ENCODE results near the gene VTN.

Gene VTN

GRCh38 chr17:28386391-28386790, 16.3 kb upstream of the VTN start:
- H3K27me3 ChIP-seq (ENCODE audit: low read length) = no peaks in the 10 kb centered on the region
- no peaks in the 10 kb centered on the region for H4K20me1 ChIP-seq (ENCODE audit: low read depth, low read length)
- no peak for TF ChIP-seq EZH2phosphoT487 (conservative IDR thresholded peaks at IDR 0.05; ENCODE audit: low read length)
- TF ChIP-seq, protein P1, sequence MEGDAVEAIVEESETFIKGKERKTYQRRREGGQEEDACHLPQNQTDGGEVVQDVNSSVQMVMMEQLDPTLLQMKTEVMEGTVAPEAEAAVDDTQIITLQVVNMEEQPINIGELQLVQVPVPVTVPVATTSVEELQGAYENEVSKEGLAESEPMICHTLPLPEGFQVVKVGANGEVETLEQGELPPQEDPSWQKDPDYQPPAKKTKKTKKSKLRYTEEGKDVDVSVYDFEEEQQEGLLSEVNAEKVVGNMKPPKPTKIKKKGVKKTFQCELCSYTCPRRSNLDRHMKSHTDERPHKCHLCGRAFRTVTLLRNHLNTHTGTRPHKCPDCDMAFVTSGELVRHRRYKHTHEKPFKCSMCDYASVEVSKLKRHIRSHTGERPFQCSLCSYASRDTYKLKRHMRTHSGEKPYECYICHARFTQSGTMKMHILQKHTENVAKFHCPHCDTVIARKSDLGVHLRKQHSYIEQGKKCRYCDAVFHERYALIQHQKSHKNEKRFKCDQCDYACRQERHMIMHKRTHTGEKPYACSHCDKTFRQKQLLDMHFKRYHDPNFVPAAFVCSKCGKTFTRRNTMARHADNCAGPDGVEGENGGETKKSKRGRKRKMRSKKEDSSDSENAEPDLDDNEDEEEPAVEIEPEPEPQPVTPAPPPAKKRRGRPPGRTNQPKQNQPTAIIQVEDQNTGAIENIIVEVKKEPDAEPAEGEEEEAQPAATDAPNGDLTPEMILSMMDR (IDR thresholded peaks at IDR 0.05; ENCODE audit: insufficient read depth, low read length, poor library complexity, severe bottlenecking) = no peak
- H3K4me2 ChIP-seq (ENCODE audit: low read depth, low read length, poor library complexity, severe bottlenecking) = no peak overlapping the region
- no peak overlapping the region for H3K27ac ChIP-seq (ENCODE audit: low read depth, low read length)
- no peaks in the 10 kb centered on the region for H3K9me2 ChIP-seq (replicated peaks; ENCODE audit: insufficient read depth, low read length)
- no peaks in the 10 kb centered on the region for H3K9me3 ChIP-seq (ENCODE audit: insufficient read depth, low read length)
- no peak overlapping the region for H2AFZ ChIP-seq (ENCODE audit: low read depth, low read length, severe bottlenecking)
- H3K79me2 ChIP-seq (ENCODE audit: insufficient read depth, low read length) = no peaks in the 10 kb centered on the region
- H3K4me3 ChIP-seq (ENCODE audit: insufficient read depth, low read length, poor library complexity, severe bottlenecking) = no peak overlapping the region
- H3K36me3 ChIP-seq (ENCODE audit: low read length) = no peaks in the 10 kb centered on the region
- no peak overlapping the region for H3K9ac ChIP-seq (ENCODE audit: low read length)
- H3F3A ChIP-seq (ENCODE audit: insufficient read depth) = no peaks in the 10 kb centered on the region

DNA sequence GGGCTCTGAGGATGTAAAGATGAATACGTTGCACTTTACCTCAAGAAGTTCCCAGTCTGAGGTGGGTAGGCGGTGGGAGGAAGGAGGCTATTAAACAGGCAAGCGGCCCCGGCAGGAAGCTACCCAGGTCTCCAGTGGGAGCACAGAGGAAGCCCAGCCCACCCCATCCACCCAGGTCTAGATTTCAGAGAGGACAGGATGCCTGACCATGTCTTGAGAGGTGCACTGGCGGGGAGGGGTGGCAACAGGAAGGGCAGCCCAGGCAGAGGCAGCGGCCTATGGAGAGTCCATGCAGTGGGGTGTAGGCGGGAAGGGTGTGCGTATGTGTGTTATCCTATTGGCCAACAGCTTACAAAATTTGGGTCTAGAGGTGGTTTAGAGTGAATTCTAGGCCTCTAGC, 15.3 kb upstream of the VTN start:
- H3K9me3 ChIP-seq (ENCODE audit: insufficient read depth, low read length) = no peaks in the 10 kb centered on the region
- no peaks in the 10 kb centered on the region for H3K79me2 ChIP-seq (ENCODE audit: insufficient read depth, low read length)
- no peak overlapping the region for H3K4me2 ChIP-seq (ENCODE audit: low read depth, low read length, poor library complexity, severe bottlenecking)
- no peak overlapping the region for H2AFZ ChIP-seq (ENCODE audit: low read depth, low read length, severe bottlenecking)
- H3K36me3 ChIP-seq (ENCODE audit: low read length) = no peaks in the 10 kb centered on the region
- no peak overlapping the region for H3K9ac ChIP-seq (ENCODE audit: low read length)
- H3F3A ChIP-seq (ENCODE audit: insufficient read depth) = no peaks in the 10 kb centered on the region
- no peaks in the 10 kb centered on the region for H4K20me1 ChIP-seq (ENCODE audit: low read depth, low read length)
- H3K4me3 ChIP-seq (ENCODE audit: insufficient read depth, low read length, poor library complexity, severe bottlenecking) = no peak overlapping the region
- H3K9me2 ChIP-seq (replicated peaks; ENCODE audit: insufficient read depth, low read length) = no peaks in the 10 kb centered on the region
- no peak for TF ChIP-seq EZH2phosphoT487 (conservative IDR thresholded peaks at IDR 0.05; ENCODE audit: low read length)
- TF ChIP-seq, protein P1 (IDR thresholded peaks at IDR 0.05; ENCODE audit: insufficient read depth, low read length, poor library complexity, severe bottlenecking) = no peak
- H3K27me3 ChIP-seq (ENCODE audit: low read length) = no peaks in the 10 kb centered on the region
- no peak overlapping the region for H3K27ac ChIP-seq (ENCODE audit: low read depth, low read length)

DNA sequence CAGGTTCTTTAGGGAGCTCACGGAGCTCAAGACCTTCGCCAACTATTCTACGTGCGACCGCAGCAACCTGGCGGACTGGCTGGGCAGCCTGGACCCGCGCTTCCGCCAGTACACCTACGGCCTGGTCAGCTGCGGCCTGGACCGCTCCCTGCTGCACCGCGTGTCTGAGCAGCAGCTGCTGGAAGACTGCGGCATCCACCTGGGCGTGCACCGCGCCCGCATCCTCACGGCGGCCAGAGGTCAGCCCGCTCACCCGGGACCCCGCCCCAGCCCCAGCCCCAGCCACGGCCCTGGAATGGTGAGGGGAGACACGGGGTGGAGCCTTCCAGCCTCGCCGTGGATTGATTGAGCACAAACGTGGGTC, 14.9 kb upstream of the VTN start:
- Histone ChIP-seq H3K9me3 (ENCODE audit: insufficient read depth, low read length) (no peaks in the 10 kb centered on the region), H3K27me3 (ENCODE audit: low read length) (no peaks in the 10 kb centered on the region), H2AFZ (ENCODE audit: low read depth, low read length, severe bottlenecking) (peak overlapping the region; percentile 54), H3K9me2 (replicated peaks; ENCODE audit: insufficient read depth, low read length) (no peaks in the 10 kb centered on the region), H3K4me3 (ENCODE audit: insufficient read depth, low read length, poor library complexity, severe bottlenecking) (no peak overlapping the region), H3K79me2 (ENCODE audit: insufficient read depth, low read length) (no peaks in the 10 kb centered on the region), H3F3A (ENCODE audit: insufficient read depth) (no peaks in the 10 kb centered on the region), H3K9ac (ENCODE audit: low read length) (0 out of 2 replicates have a peak overlapping the region, but pooled peaks have one; percentile 21), H4K20me1 (ENCODE audit: low read depth, low read length) (no peaks in the 10 kb centered on the region), H3K36me3 (ENCODE audit: low read length) (no peaks in the 10 kb centered on the region), H3K4me2 (ENCODE audit: low read depth, low read length, poor library complexity, severe bottlenecking) (peak overlapping the region; percentile 29), H3K27ac (ENCODE audit: low read depth, low read length) (no peak overlapping the region)
- TF ChIP-seq, protein P1 (IDR thresholded peaks at IDR 0.05; ENCODE audit: insufficient read depth, low read length, poor library complexity, severe bottlenecking) = no peak
- no peak for TF ChIP-seq EZH2phosphoT487 (conservative IDR thresholded peaks at IDR 0.05; ENCODE audit: low read length)
